Measurements from ENCODE around the gene BUD23. TPM values are rescaled to one million over a fixed set of nuclear protein-coding genes. Genes with fewer than 3 reads are reported as not detected.
A peak's percentile ranks its signal among the peaks of the same experiment; 100 is the strongest.
"Not testable (repeated sequence)": the region's sequence is repeated elsewhere in the genome, so short reads cannot be mapped to it uniquely, and the experiment has no call there.

The BUD23 gene
- total RNA-seq, 1 experiment from 2014 or later: 80.5 TPM

DNA sequence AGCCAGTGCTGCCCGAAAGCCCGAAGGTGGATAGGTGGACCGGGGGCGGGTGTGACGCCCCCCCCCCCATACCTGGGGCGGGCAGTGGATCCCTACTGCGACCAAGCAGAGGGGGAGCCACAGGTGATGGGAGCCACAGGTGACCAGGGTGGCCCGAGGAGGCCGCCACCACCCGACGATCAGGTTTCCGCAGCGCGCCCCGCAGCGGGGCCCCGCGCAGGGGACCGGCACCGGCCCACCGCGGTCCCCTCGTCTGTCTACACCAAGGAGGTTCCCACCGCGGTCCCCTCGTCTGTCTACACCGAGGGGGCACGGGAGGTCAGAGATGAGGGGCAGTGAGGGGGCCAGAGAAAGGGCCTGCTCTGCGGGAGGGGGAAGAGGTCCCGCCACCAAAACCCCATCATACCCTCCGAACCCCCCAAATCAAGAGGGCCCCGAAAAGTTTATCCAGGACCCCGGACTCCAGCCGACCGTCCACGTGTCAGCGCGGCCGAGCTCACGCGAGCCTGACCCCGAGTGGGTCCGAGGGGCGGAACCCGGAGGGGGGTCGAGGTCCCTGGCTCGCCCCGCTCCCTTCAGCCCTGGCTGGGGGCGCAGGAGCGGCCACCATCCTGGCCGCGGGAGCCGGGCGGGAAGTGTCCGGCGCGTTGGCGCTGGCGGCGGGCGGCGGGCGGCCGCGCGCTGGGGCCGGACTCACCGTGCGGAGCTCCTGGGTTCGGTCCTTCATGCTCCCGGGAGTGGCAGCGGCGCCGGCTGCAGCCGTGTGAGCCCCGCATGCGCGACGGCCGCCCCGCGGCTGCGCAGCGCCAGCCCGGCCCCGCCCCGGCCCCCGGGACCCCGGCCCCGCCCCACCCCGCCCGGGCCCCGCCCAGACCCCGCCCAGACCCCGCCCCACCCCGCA, 35.8 kb downstream of the BUD23 start, which contains the start of gene STX1A:
STX1A (minus strand) TSS at position 765 of the 901 bp plus-strand sequence; CDS start at position 727, 38 bp downstream.
- DNase-seq (ENCODE audit: low spot score): peak; percentile 62

GRCh38 chr7:73719806-73720169, 36.4 kb downstream of the BUD23 start:
- no peak for DNase-seq (ENCODE audit: low spot score)

GRCh38 chr7:73720443-73720842, 37.0 kb downstream of the BUD23 start:
- not testable (repeated sequence) for DNase-seq (ENCODE audit: low spot score)

GRCh38 chr7:73721377-73721817, 38.0 kb downstream of the BUD23 start:
- peak; percentile 94 for DNase-seq (ENCODE audit: low spot score)

- DNase-seq (ENCODE audit: low spot score): peak; percentile 67
Measured at GRCh38 chr7:73722182-73722581, 38.8 kb downstream of the BUD23 start.

DNA sequence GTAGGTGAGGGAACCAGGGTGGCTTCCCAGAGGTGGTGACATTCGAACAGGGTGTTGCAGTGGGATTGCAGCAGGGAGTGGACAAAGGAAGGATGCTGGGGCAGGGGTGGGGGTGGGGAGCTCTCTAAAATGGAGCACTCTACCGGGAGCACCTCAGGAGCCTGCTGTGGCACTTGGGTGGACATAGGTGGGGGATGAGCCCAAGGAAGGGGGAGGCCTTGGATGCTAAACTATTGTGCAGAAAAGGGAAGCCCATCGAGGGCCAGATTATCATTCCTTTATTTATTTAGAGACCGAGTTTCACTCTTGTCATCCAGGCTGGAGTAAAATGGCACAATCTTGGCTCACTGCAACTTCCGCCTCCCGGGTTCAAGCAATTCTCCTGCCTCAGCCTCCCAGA, 39.4 kb downstream of the BUD23 start:
- DNase-seq (ENCODE audit: low spot score): no peak

GRCh38 chr7:73723813-73724212, 40.4 kb downstream of the BUD23 start:
- DNase-seq (ENCODE audit: low spot score): no peak

GRCh38 chr7:73726083-73726466, 42.7 kb downstream of the BUD23 start:
- DNase-seq (ENCODE audit: low spot score): no peak

DNA sequence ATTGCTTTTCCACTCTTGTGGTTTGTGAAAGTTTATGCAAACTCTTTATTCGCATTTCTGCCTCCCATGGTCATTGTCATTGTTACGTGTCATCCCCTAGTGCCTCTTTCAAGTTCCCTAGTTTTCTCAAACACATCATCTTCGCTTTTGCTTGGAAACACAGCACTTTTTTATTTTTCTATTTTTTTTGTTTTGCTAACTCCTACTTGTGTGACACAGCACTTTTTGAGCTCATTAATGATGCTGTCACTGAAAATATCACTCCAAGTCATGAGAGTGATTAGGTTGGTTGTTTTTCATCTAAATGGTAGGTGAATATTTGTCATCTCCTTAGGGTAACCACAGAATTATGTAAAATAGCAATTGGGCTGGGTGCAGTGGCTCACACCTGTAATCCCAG, 44.6 kb downstream of the BUD23 start:
- no peak for DNase-seq (ENCODE audit: low spot score)

DNA sequence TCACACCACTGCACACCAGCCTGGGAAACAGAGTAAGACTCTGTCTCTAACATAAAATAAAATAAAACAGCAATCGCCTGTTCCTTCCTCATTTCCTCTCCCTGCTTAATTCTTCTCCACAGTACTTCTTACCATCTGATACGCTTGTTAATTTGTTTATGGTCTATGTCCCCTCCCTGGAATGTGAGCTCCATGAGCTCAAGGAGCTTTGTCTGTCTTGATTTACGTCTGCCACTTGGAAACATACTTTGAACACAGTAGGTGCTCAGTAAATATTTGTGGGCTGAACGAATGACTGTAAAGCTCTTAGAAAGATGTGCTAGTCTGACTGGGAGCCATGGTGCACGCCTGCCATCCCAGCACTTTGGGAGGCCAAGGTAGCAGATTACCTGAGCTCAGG, 45.2 kb downstream of the BUD23 start:
- DNase-seq (ENCODE audit: low spot score): peak; percentile 9

- DNase-seq (ENCODE audit: low spot score): no peak
Measured at GRCh38 chr7:73730485-73730884, 47.1 kb downstream of the BUD23 start.

GRCh38 chr7:73732397-73732796, 49.0 kb downstream of the BUD23 start:
- DNase-seq (ENCODE audit: low spot score): no peak

DNA sequence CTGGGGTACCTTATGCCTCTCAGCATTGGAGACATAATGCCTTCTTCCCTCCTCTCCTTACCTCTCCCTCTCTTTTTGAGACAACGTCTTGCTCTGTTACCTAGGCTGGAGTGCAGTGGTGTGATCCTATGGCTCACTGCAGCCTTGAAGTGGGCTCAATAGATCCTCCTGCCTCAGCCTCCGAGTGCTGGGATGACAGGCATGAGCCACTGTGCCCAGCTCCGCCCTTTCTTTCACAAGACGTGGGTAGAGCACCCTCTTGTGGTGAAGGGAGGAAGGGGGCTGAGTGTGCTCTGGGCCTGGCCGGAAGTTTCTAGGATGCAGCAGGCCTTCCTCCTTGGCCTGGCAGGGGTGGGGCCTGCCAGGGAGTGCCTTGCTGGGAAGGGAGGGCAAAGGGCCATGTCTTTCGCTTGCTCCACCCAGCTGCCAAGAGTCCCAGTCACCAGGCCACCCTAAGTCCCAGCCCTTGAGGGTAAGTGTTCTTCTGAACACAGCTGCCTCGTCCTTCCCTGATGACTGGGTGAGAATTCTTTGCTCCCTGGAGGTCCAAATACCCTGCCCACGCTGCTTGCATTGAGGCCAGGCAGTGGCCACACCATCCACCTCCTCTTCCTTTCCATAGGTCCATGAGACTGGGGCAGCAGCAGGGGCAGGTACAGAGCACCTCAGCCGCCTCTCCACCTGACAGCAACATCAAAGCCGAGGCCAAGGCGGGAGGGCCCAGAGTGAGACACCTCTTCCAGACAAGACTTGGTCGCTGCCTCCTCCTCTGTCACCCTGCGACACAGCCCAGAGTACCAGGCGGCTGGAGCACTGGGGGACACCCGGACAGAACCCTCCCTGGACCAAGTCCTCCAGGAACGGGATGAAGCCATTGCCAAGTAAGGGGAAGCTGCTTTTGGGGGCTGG, 51.5 kb downstream of the BUD23 start:
- peak; percentile 98 for DNase-seq (ENCODE audit: low spot score)

DNA sequence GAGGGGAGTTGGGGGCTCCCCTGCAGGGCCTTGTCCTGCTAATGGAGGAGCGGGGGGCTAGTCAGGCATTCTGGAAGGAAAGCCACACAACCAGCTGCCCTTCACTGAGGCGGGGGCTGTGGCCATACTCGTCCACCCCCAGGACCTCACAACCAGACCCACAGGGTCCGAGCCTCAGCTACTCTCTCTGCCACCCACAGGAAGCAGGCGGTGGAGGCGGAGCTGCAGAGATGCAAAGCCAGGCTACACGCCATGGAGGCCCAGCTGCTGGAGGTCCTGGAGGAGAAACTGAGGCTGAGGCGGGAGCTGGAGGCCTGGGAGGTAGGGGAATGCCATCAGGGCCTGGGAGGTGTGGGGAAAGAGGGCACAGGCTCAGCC, 52.1 kb downstream of the BUD23 start:
- DNase-seq (ENCODE audit: low spot score): no peak

DNA sequence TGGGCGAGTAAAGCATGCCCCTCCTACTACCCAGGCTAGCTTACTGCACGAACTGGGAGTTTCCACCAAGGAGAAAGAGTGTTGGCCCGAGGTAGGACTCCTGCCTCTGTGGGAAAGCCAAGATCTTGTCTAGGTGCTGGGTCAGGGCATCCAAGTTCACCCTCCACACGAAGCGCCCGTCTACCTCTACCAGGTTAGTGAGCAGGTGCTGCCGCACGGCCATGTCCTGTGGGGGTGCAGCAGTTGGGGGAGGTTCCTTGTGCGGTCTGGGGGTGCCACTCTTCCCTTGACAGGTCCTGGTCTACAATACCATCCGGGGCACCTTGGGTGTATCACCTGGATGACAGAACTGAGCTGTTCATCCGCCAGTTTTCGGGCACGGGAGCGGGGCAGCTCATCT, 53.5 kb downstream of the BUD23 start:
- DNase-seq (ENCODE audit: low spot score): no peak

DNA sequence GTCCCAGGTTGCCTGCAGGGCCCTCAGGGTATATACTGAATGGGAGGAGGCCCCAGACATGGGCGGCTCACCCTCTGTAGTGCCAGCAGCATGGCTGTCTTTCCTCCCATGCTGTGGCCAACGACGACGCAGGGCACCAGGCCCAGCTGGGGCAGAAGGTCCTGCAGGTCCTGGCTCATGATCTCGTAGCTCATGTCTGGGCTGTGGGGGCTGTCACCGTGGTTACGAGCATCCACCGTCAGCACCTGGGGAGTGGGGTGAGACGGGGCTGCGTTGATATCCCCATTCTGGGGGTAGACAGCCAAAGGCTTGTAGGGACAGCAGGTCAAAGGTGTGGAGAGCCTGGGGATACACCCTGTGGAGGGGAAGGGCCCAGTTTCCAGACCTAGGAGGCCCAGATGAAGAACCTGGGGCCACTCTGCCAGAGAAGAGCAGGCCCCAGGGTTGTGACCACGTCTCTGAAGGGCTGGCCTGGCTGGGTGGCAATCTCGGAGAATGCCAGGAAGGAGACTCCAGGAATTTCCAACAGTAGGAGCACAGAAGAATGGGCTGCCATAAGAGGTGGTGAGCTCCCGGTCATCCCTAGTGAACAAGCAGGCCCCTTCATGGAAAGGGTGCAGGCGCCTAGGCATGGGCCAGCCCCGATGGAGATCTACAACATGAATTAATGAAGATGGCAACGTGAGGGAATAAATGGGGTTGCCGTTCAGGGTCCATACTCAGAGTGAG, 54.3 kb downstream of the BUD23 start:
- no peak for DNase-seq (ENCODE audit: low spot score)

DNA sequence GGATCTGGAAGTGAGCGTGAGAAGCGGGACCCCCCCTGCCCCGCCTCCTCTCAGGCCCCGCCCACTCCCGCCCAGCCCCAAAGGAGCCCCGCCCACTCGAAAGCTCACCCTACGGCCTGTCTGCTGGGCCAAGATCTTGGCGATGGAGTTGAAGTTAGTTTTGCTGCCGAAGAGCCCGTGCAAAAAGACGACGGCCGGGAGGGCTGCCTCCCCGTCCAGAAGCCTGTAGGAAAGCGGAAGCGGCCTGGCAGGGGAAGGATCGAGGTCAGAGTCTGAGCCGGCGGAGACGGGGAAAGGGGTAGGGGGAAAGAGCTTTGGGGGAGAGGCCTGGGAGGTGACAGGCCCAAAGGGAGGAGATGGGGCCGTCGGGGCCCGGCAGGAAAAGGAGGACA, 54.8 kb downstream of the BUD23 start:
- DNase-seq (ENCODE audit: low spot score): no peak

GRCh38 chr7:73738612-73739386, 55.4 kb downstream of the BUD23 start, which contains the start of gene ABHD11:
Gene ABHD11 (minus strand): TSS chr7:73738802. CDS start chr7:73738770, 32 bp downstream.
- peak; percentile 93 for DNase-seq (ENCODE audit: low spot score)

DNA sequence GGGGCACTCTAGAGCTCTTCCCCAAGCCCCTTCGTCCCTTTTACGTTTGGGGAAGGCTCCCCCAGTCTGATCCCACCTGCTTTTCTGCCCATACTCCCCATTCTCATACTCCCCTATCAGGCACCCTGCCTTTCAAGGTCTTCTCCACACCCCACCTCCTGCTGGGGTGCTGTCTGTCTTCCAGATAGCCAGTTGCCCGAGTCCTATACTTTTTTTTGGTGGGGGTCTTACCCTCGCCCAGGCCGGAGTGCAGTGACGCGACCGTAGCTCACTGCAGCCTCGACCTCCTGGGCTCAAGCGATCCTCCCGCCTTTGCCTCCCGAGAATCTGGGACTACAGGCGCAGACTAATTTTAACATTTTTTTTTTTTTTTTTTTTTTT, 56.0 kb downstream of the BUD23 start:
- no peak for DNase-seq (ENCODE audit: low spot score)

GRCh38 chr7:73740212-73740611, 56.8 kb downstream of the BUD23 start:
- DNase-seq (ENCODE audit: low spot score): no peak

DNA sequence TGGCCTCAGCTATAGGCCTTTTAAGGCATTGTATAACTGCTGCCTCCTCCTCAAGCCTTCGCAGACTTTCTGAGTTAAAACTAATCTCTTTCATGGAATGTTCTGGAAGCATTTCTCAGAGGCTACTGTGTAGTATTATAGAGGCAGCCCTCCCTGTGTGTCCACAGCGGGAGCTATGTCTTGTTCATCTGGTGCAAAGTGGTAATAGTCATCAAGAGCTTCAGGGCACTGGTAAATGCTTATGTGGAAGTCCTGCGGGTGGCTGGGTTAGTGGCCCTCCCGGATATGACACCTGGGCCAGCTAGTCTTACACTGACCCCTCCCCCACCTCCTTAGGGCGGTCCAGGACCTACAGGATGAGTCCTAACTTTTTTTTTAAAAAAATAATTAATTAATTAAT, 57.4 kb downstream of the BUD23 start:
- no peak for DNase-seq (ENCODE audit: low spot score)
